Glutamatergic neuron (in vitro differentiated cells): Measurements from ENCODE around the gene NADSYN1. TPM values are rescaled to one million over a fixed set of nuclear protein-coding genes. Genes with fewer than 3 reads are reported as not detected.

ENCODE experiments used
- DNase-seq: peaks from one replicate; pipeline ENCODE4 v3.0.0; 2022
- H3K27ac Mint-ChIP-seq: one replicate; pipeline ENCODE4 v1.8.0; 2020; ENCODE audit warnings: mild to moderate bottlenecking, mixed read lengths, inconsistent platforms; ENCODE audit not compliant: unreplicated experiment
- H3K27me3 Mint-ChIP-seq: one replicate; pipeline ENCODE4 v1.8.0; 2020; ENCODE audit warnings: mild to moderate bottlenecking, moderate library complexity, mixed read lengths, inconsistent platforms; ENCODE audit not compliant: unreplicated experiment
- H3K36me3 Mint-ChIP-seq: one replicate; pipeline ENCODE4 v1.8.0; 2020; ENCODE audit warnings: mild to moderate bottlenecking, mixed read lengths, inconsistent platforms; ENCODE audit not compliant: unreplicated experiment
- H3K4me1 Mint-ChIP-seq: one replicate; pipeline ENCODE4 v1.8.0; 2020; ENCODE audit warnings: mild to moderate bottlenecking, low read depth, mixed read lengths, inconsistent platforms; ENCODE audit not compliant: unreplicated experiment
- H3K4me3 Mint-ChIP-seq: one replicate; pipeline ENCODE4 v1.8.0; 2020; ENCODE audit warnings: mild to moderate bottlenecking, mixed read lengths, inconsistent platforms; ENCODE audit not compliant: unreplicated experiment
- H3K9me3 Mint-ChIP-seq: one replicate; pipeline ENCODE4 v1.8.0; 2020; ENCODE audit warnings: mild to moderate bottlenecking, moderate library complexity, mixed read lengths, inconsistent platforms; ENCODE audit not compliant: unreplicated experiment
- CTCF ChIP-seq: fragments of 200-600 bp; sonication (generic); IDR thresholded peaks from one replicate; pipeline ENCODE4 v1.5.0; 2021; ENCODE audit not compliant: partially characterized antibody, unreplicated experiment
- total RNA-seq: library from RNA; stranded (reverse); fragmentation: NEBNext Ultra II Directional; extraction: Animal tissue kit (Norgen Biotek cat#: 25700); gene quantifications from one replicate; pipeline ENCODE4 v1.2.1, GENCODE V29; 2021; ENCODE audit not compliant: unreplicated experiment

The NADSYN1 gene
- total RNA-seq, 1 donor from 2014 or later, result 78.2 TPM

- Mint-ChIP-seq H3K4me3 (no peak overlapping the region), H3K36me3 (no peaks in the 10 kb centered on the region), H3K27me3 (peaks cover 3% of the 10 kb centered on the region), H3K27ac (no peak overlapping the region), H3K9me3 (peaks cover 2% of the 10 kb centered on the region), H3K4me1 (no peaks in the 10 kb centered on the region)
- DNase-seq, result no peak
- no peak for TF ChIP-seq CTCF
These were observed 19.2 kb upstream of the NADSYN1 start for GRCh38 chr11:71433648-71434450.

GRCh38 chr11:71434576-71435130 lies 18.4 kb upstream of the NADSYN1 start:
- no peak overlapping the region for H3K27ac Mint-ChIP-seq
- no peaks in the 10 kb centered on the region for H3K36me3 Mint-ChIP-seq

DNA sequence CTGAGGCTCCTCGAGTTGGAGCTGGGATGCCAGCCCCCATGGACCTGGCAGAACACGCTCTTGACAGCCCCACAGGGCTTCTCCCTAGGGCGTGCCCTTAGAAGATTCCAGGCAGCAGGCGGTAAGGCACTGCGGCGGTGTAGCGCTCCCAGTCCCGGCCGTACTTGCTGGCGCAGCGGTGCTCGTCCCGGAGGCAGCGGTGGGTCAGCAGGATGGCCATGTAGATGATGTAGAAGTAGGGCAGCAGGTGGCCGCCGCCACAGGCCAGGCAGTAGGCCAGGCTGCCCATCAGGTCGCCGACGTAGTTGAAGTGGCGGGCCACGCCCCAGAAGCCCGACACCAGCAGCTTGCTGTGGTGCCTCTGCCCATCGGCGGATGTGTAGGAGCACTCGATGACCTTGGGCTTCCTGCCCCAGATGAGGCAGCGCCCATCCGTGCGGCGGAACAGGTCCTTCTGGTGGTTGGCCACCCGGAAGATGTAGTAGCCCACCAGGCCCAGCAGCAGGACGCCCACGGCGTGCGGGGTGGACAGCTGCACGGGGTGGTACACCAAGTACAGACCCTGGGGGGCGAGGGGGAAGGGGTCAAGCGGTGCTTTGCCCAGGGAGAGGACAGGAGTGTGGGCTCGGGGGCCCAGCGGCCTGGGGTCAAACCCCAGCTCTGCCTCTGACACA lies 17.6 kb upstream of the NADSYN1 start:
- Mint-ChIP-seq H3K27ac (no peak overlapping the region), H3K36me3 (no peaks in the 10 kb centered on the region), H3K27me3 (peaks cover 3% of the 10 kb centered on the region), H3K4me3 (no peak overlapping the region), H3K4me1 (no peaks in the 10 kb centered on the region), H3K9me3 (peaks cover 2% of the 10 kb centered on the region)
- no peak for DNase-seq
- no peak for TF ChIP-seq CTCF

More at GRCh38 chr11:71434576-71435130, 18.4 kb upstream of the NADSYN1 start:
- Mint-ChIP-seq H3K9me3 (peaks cover 2% of the 10 kb centered on the region), H3K4me1 (no peaks in the 10 kb centered on the region), H3K27me3 (no peaks in the 10 kb centered on the region), H3K4me3 (no peak overlapping the region)
- DNase-seq, result no peak
- TF ChIP-seq CTCF, result no peak

DNA sequence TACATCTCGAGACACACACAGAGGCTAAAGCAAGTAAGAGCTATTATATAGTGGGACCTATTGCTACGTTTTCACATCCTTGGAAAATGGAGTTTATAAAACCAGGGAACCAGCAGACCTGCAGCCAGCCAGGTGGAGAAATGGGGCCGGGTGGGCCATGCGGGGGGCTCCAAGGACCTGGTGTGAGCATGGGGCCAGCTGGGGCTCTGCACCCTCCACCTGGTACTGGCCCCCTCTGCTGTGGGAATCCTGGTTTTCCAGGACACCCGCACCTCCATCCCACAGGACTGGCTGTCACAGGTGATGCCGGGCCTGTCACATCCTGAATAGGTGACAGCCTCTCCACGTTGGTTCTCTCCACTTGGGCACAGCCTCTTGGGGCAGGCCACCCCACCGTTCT lies 16.1 kb upstream of the NADSYN1 start:
- Mint-ChIP-seq H3K9me3 (peaks cover 5% of the 10 kb centered on the region), H3K36me3 (no peaks in the 10 kb centered on the region), H3K4me1 (no peaks in the 10 kb centered on the region), H3K4me3 (no peak overlapping the region), H3K27me3 (peaks cover 3% of the 10 kb centered on the region), H3K27ac (no peak overlapping the region)
- no peak for DNase-seq
- no peak for TF ChIP-seq CTCF

- TF ChIP-seq CTCF, result no peak
- H3K36me3 Mint-ChIP-seq, result no peaks in the 10 kb centered on the region
- DNase-seq, result no peak
- peaks cover 5% of the 10 kb centered on the region for H3K9me3 Mint-ChIP-seq
- H3K4me3 Mint-ChIP-seq, result no peak overlapping the region
- no peak overlapping the region for H3K27ac Mint-ChIP-seq
- H3K4me1 Mint-ChIP-seq, result no peaks in the 10 kb centered on the region
- H3K27me3 Mint-ChIP-seq, result peaks cover 3% of the 10 kb centered on the region
These were observed 15.6 kb upstream of the NADSYN1 start for GRCh38 chr11:71437399-71437798.
